Right cardiac atrium (tissue), 5 donors: ENCODE results near the gene BCO1. TPM values are rescaled to one million over a fixed set of nuclear protein-coding genes. Genes with fewer than 3 reads are reported as not detected.

Experiments
- ATAC-seq, 2 donors: fragments of 200-7000 bp; cut with Tn5 transposase; one replicate each; pipeline versions ENCODE4 v1.8.0 to v1.9.1; 2020; ENCODE audit warnings: moderate library complexity in 2 of 2, mild to moderate bottlenecking in 1 of 2
- DNase-seq, 3 donors: peaks; one replicate each; pipeline ENCODE4 v3.0.0-alpha.2; 2020
- H3K27ac ChIP-seq: one replicate; pipeline ENCODE4 v1.5.1; 2013; ENCODE audit warnings: mild to moderate bottlenecking, low read length, control low read depth, moderate library complexity
- H3K27me3 ChIP-seq: one replicate; pipeline ENCODE4 v1.6.1; 2013; ENCODE audit not compliant: control insufficient read depth, insufficient read depth
- H3K4me1 ChIP-seq: one replicate; pipeline ENCODE4 v1.6.1; 2013; ENCODE audit warnings: low read length; ENCODE audit not compliant: control insufficient read depth, insufficient read depth
- H3K4me3 ChIP-seq: one replicate; pipeline ENCODE4 v1.5.1; 2013; ENCODE audit warnings: low read length, control low read depth
- H3K9me3 ChIP-seq: one replicate; pipeline ENCODE4 v1.6.1; 2013; ENCODE audit warnings: low read length; ENCODE audit not compliant: control insufficient read depth
- WGBS: extraction: QIAGEN DNeasy Blood & Tissue Kit; methylation state at CpG from one replicate; pipeline ENCODE4 v1.1.7; 2013; 5-methylcytosine and 5-hydroxymethylcytosine counted together
- intact Hi-C, 4 donors: fragments of 100-400 bp; cut with DNase I; formaldehyde crosslinking; loops; one replicate each; pipeline versions ENCODE4 v1.11.0 to v1.14.0; 2022 to 2023
- polyA plus RNA-seq: library from polyadenylated mRNA; stranded (reverse); fragments of 200-250 nt; gene quantifications from one replicate; pipeline ENCODE4 v1.2.3, GENCODE V29; 2013
- total RNA-seq, 4 donors: library from RNA; stranded (reverse); fragmentation: NEBNext Ultra II Directional; extraction: Animal tissue kit (Norgen Biotek cat#: 25700); gene quantifications; one replicate each; pipeline ENCODE4 v1.2.1, GENCODE V29; 2021
- donor health status: healthy with polysubstance abuse.
- donor health status: DM: no; HTN: yes; CAD: no.
- donor health status: DM: no; HTN: no; CAD: no.
- donor health status: DM: no; HTN: yes; CAD: no; lungs with severe emphysema.
- donor health status: DM: yes; HTN: yes; CAD: no.

BCO1 gene
- total and polyA plus RNA-seq, 5 donors = not detected

DNA sequence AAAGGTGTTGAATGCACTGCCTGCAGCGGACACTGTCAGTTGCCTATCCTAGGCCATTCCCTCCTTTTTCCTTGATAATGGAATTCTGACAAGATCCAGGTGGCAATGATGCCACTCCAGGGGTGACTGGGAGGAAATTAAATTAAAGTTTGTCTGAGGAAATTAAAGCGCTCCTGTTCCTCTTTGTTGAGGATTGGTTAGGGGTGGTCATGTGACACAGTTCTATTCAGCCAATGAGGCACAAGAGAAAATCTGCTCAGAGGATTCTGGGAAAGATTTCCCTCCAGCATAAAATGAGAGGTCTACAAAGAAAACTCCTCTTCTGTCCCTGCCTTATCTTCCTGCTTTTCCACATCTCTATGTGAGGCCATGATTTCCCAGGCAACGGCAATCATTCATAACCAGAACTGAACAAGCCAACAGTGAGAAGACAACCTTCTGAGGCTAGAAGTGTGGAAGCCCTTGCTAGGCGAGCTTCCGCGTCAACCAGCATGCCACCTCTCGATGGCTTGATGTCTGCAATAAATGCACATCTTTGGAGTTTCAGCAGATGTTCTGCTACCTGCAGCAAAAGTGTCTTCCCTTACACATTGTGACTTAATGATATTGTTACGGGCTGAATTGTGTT is 5.6 kb upstream of the BCO1 start:
- intact Hi-C loops = no loop called here
- Histone ChIP-seq H3K27ac (no peak overlapping the region), H3K4me1 (no peaks in the 10 kb centered on the region)

GRCh38 chr16:81237282-81237681 is 1.2 kb upstream of the BCO1 start:
- Histone ChIP-seq H3K4me3 (no peak overlapping the region), H3K27me3 (no peaks in the 10 kb centered on the region), H3K9me3 (no peaks in the 10 kb centered on the region), H3K27ac (no peak overlapping the region), H3K4me1 (no peaks in the 10 kb centered on the region)
- 78% methylated on average over 8 of the region's 8 CpGs for WGBS
- peak; percentile 64 to 81 (median 75) for DNase-seq
- intact Hi-C loops = no loop called here
- peak; percentile 93 to 95 for ATAC-seq

More for the DNA sequence above, 5.6 kb upstream of the BCO1 start:
- DNase-seq (no peak), ATAC-seq (no peak)
- 90% methylated on average over 8 of the region's 8 CpGs for WGBS
- Histone ChIP-seq H3K4me3 (no peak overlapping the region), H3K27me3 (no peaks in the 10 kb centered on the region), H3K9me3 (no peaks in the 10 kb centered on the region)

- H3K4me3 ChIP-seq = no peak overlapping the region
- DNase-seq (no peak), ATAC-seq (no peak)
- H3K4me1 ChIP-seq = no peaks in the 10 kb centered on the region
- 77% methylated on average over 10 of the region's 10 CpGs for WGBS
- no peaks in the 10 kb centered on the region for H3K27me3 ChIP-seq
- peak overlapping the region; percentile 42 for H3K27ac ChIP-seq
- H3K9me3 ChIP-seq = no peaks in the 10 kb centered on the region
- intact Hi-C loops = no loop called here
Measured at GRCh38 chr16:81237942-81238295, 570 bp upstream of the BCO1 start.

DNA sequence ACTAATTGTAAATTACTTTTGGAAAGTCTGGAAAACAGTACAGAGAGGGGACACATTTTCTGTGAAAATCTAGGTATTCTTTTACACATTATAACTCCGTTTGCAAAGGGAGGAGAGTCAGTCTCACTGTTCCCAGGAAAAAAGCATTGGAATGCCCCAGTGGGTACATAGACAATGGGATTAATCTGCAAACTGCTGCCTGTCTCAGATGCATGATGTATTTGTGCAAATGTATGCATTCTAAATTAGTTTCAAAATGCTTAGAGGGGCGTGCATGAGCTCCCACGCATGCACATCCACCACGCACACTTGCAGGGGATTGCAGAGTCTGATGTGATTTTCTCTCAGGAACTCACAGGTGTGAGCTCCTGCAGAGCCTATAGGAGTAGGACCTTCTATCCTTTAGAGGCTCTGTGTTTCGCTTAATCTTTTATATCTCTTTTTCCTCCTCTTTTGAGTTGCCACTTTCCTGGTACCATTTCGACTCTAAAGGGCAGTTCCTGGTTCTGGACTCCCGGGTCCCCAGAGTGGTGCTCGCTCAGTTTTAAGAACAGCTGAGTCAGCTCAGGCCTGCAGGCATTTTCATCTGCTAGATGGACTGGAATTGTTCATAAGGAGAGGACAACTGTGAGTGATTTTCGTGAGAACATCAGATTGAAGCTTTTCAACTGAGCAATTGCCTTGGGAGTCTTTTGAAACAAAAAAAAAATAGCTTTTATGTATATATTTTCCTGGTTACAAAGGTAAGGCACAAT is 1.1 kb downstream of the BCO1 start:
- H3K4me1 ChIP-seq = no peaks in the 10 kb centered on the region
- H3K27ac ChIP-seq = no peak overlapping the region
- H3K4me3 ChIP-seq = no peak overlapping the region
- H3K27me3 ChIP-seq = no peaks in the 10 kb centered on the region
- DNase-seq (no peak), ATAC-seq (no peak)
- H3K9me3 ChIP-seq = no peaks in the 10 kb centered on the region
- 85% methylated on average over 9 of the region's 9 CpGs for WGBS
- intact Hi-C loops = no loop called here

- H3K4me1 ChIP-seq = no peaks in the 10 kb centered on the region
- ATAC-seq (no peak), DNase-seq (no peak)
- no peak overlapping the region for H3K27ac ChIP-seq
- intact Hi-C loops = no loop called here
- no peaks in the 10 kb centered on the region for H3K27me3 ChIP-seq
- no peaks in the 10 kb centered on the region for H3K9me3 ChIP-seq
- no peak overlapping the region for H3K4me3 ChIP-seq
- WGBS = 86% methylated on average over 5 of the region's 5 CpGs
Measured at GRCh38 chr16:81241706-81242105, 3.2 kb downstream of the BCO1 start.

DNA sequence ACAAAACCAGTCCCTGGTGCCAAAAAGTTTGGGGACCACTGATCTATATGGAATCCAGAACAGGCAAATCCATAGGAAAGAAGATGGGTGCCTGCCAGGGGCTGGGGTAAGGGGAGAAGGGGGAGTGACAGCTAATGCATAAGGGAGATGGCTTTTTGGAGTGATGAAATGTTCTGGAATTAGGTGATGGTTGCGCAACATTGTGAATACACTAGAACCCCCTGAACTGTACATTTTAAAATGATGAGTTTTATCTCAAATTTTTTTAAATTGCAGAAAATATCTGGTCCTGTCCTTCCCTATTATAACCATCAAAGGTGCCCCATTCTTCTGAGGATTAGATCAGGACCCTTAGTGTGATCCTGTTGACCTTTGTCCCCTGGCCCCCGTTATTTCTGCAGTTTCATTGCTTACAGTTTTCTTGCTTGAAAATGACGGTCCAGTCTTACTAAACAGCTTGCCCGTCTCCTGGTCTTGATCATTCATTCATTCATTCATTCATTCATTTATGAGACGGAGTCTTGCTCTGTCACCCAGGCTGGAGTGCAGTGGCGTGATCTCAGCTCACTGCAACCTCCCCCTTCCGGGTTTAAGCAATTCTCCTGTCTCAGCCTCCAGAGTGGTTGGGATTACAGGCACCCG is 4.6 kb downstream of the BCO1 start:
- no peak overlapping the region for H3K27ac ChIP-seq
- no peak overlapping the region for H3K4me3 ChIP-seq
- no peak for DNase-seq
- H3K4me1 ChIP-seq = no peaks in the 10 kb centered on the region
- no peaks in the 10 kb centered on the region for H3K27me3 ChIP-seq
- WGBS = 88% methylated on average over 8 of the region's 8 CpGs
- no peak for ATAC-seq
- intact Hi-C loops = no loop called here
- no peaks in the 10 kb centered on the region for H3K9me3 ChIP-seq

GRCh38 chr16:81243942-81244341 is 5.5 kb downstream of the BCO1 start:
- H3K27me3 ChIP-seq = no peaks in the 10 kb centered on the region
- ATAC-seq (no peak), DNase-seq (no peak)
- H3K4me3 ChIP-seq = no peak overlapping the region
- no peaks in the 10 kb centered on the region for H3K9me3 ChIP-seq
- intact Hi-C loops = no loop called here
- H3K4me1 ChIP-seq = no peaks in the 10 kb centered on the region
- H3K27ac ChIP-seq = no peak overlapping the region
- 59% methylated on average over 9 of the region's 9 CpGs for WGBS

DNA sequence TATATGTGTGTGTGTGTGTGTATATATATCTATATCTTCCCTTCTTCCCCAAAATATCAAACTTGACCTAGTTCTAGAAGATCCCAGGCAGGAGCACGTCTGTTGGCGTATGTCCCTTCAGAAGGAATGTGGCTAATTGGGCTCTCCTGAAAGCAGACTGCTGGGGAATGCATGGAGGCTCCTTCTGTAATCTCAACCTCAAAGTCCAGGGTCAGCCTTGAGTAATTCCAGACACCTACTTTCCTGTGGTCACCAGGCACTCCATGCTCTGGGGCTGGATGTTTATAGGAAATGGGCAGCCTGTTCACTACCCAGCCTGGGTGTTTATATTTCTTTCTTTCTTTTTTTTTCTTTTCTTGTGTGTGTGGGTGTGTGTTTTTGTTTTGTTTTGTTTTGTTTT is 13.4 kb downstream of the BCO1 start:
- no peaks in the 10 kb centered on the region for H3K9me3 ChIP-seq
- H3K4me3 ChIP-seq = no peak overlapping the region
- intact Hi-C loops = no loop called here
- 48% methylated on average over 2 of the region's 2 CpGs for WGBS
- no peaks in the 10 kb centered on the region for H3K4me1 ChIP-seq
- no peaks in the 10 kb centered on the region for H3K27me3 ChIP-seq
- H3K27ac ChIP-seq = no peak overlapping the region
- DNase-seq (no peak), ATAC-seq (no peak)

GRCh38 chr16:81253141-81253540 is 14.7 kb downstream of the BCO1 start:
- no peaks in the 10 kb centered on the region for H3K4me1 ChIP-seq
- intact Hi-C loops = no loop called here
- ATAC-seq = no peak
- H3K4me3 ChIP-seq = no peak overlapping the region
- H3K27ac ChIP-seq = no peak overlapping the region
- WGBS = 93% methylated on average over 5 of the region's 5 CpGs
- no peak for DNase-seq
- no peaks in the 10 kb centered on the region for H3K9me3 ChIP-seq
- H3K27me3 ChIP-seq = no peaks in the 10 kb centered on the region

GRCh38 chr16:81254922-81255526 is 16.5 kb downstream of the BCO1 start:
- DNase-seq (no peak), ATAC-seq (no peak)
- no peak overlapping the region for H3K27ac ChIP-seq
- WGBS = 90% methylated on average over 5 of the region's 5 CpGs
- no peaks in the 10 kb centered on the region for H3K9me3 ChIP-seq
- H3K4me1 ChIP-seq = no peaks in the 10 kb centered on the region
- no peaks in the 10 kb centered on the region for H3K27me3 ChIP-seq
- H3K4me3 ChIP-seq = no peak overlapping the region
- intact Hi-C loops = no loop called here

DNA sequence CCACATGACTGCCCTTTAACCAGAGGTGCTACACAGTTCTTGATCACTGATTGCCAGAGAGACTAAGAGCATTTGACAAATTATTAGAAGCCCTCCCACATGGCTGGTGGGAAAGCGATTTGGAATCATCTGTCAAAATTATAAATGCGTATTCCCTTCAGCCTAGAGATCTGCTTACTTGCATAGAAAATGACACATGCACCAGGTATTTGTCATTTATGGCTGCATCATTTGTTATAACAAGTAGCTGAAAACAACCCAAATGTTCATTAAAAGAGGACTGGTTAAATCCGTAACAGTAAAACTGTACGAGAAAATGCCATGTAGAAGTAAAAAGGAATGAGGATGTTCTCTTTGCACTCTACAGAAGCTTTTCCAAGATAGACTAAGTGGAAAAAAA is 21.4 kb downstream of the BCO1 start:
- intact Hi-C loops = no loop called here
- Histone ChIP-seq H3K4me1 (no peaks in the 10 kb centered on the region), H3K9me3 (no peaks in the 10 kb centered on the region), H3K4me3 (no peak overlapping the region), H3K27me3 (no peaks in the 10 kb centered on the region), H3K27ac (no peak overlapping the region)
- WGBS = 88% methylated on average over 4 of the region's 4 CpGs
- no peak for ATAC-seq
- DNase-seq = no peak
